CD4-positive, CD25-positive, alpha-beta regulatory T cell (primary cell): ENCODE data around the gene ABCA13. TPM values are rescaled to one million over a fixed set of nuclear protein-coding genes. Genes with fewer than 3 reads are reported as not detected.

Source experiments
- ATAC-seq, 2 donors: fragments of 150-1000 bp; cut with Tn5 transposase; one replicate each; pipeline ENCODE4 v1.10.0; 2021; ENCODE audit warnings: low read depth in 2 of 2, moderate number of reproducible peaks in 2 of 2, moderate library complexity in 1 of 2
- DNase-seq, 3 donors: peaks; one replicate each; pipeline versions ENCODE4 v3.0.0 to v3.0.0-alpha.2; 2012 to 2022; ENCODE audit warnings: mixed read lengths in 1 of 3
- H3K27ac ChIP-seq: one replicate; pipeline ENCODE4 v1.7.0; 2013; ENCODE audit warnings: mild to moderate bottlenecking, low read length; ENCODE audit not compliant: insufficient read depth, poor library complexity, severe bottlenecking
- H3K27me3 ChIP-seq: one replicate; pipeline ENCODE4 v1.7.0; 2013; ENCODE audit warnings: low read length; ENCODE audit not compliant: control insufficient read depth, insufficient read depth
- H3K36me3 ChIP-seq: one replicate; pipeline ENCODE4 v1.7.0; 2013; ENCODE audit warnings: mild to moderate bottlenecking, low read length, moderate library complexity; ENCODE audit not compliant: control insufficient read depth, insufficient read depth
- H3K4me1 ChIP-seq: 2 replicates; pipeline ENCODE4 v1.7.0; 2013; ENCODE audit warnings: mild to moderate bottlenecking, low read length; ENCODE audit not compliant: insufficient read depth, control insufficient read depth, poor library complexity, severe bottlenecking
- H3K4me3 ChIP-seq: one replicate; pipeline ENCODE4 v1.7.0; 2013; ENCODE audit warnings: low read depth, mild to moderate bottlenecking, low read length, moderate library complexity
- H3K9me3 ChIP-seq, 2 experiments: 1 replicate in 1 of 2; 2 replicates in 1 of 2; pipeline ENCODE4 v1.7.0; 2013; ENCODE audit warnings: low read length in 2 of 2, mild to moderate bottlenecking in 1 of 2, moderate library complexity in 1 of 2; ENCODE audit not compliant: control insufficient read depth in 2 of 2
- H3K27ac Mint-ChIP-seq, 3 donors: one replicate each; pipeline ENCODE4 v1.8.0; 2020 to 2022; ENCODE audit warnings: mild to moderate bottlenecking in 3 of 3, mixed read lengths in 3 of 3, moderate library complexity in 2 of 3
- H3K27me3 Mint-ChIP-seq: one replicate; pipeline ENCODE4 v1.8.0; 2022; ENCODE audit warnings: mild to moderate bottlenecking, mixed read lengths
- H3K36me3 Mint-ChIP-seq: one replicate; pipeline ENCODE4 v1.8.0; 2020; ENCODE audit warnings: mixed read lengths
- H3K4me1 Mint-ChIP-seq, 4 donors: one replicate each; pipeline ENCODE4 v1.8.0; 2020 to 2022; ENCODE audit warnings: mixed read lengths in 4 of 4, mild to moderate bottlenecking in 1 of 4
- H3K4me3 Mint-ChIP-seq, 4 donors: one replicate each; pipeline ENCODE4 v1.8.0; 2020 to 2022; ENCODE audit warnings: mild to moderate bottlenecking in 4 of 4, mixed read lengths in 4 of 4, moderate library complexity in 3 of 4
- H3K9me3 Mint-ChIP-seq, 7 donors: one replicate each; pipeline ENCODE4 v1.8.0; 2020 to 2022; ENCODE audit warnings: mixed read lengths in 7 of 7, mild to moderate bottlenecking in 3 of 7, moderate library complexity in 2 of 7
- polyA plus RNA-seq, 4 donors: library from polyadenylated mRNA; unstranded; fragments of 300-500 nt; fragmentation: Illumina TruSeq; gene quantifications; one replicate each; pipeline ENCODE4 v1.2.3, GENCODE V29; 2021
- total RNA-seq: library from RNA; stranded (reverse); gene quantifications from one replicate; pipeline ENCODE4 v1.2.3, GENCODE V29; 2022

ABCA13 gene
- total and polyA plus RNA-seq, 5 donors from 2014 or later, result 1.1 TPM; not detected in 4

DNA sequence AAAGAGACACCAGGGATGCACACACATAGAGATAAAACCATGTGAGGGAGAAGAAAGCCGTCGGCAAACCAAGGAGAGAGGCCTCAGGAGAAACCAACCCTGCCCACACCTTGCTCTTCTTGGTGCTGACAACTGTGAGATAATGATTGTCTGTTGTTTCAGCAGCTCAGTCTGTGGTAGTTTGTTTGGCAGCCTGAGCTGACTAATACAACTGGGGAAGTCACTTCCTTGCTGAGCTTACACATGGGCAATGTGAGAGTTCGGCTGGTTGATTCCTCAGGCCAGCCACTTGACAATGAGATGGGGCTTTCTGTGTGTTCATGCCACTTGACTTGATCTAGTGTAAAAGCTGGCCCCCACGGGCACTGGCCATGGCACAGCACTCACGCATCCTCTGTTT, 271.8 kb downstream of the ABCA13 start:
- no peaks in the 10 kb centered on the region for H3K27me3 Mint-ChIP-seq
- Histone ChIP-seq H3K27ac (no peak overlapping the region), H3K9me3 (no peaks in the 10 kb centered on the region), H3K4me1 (no peaks in the 10 kb centered on the region), H3K36me3 (no peaks in the 10 kb centered on the region), H3K27me3 (no peaks in the 10 kb centered on the region), H3K4me3 (no peak overlapping the region)
- peaks cover 0 to 20% (median under 1%) of the 10 kb centered on the region in 4 donors for H3K4me1 Mint-ChIP-seq
- H3K9me3 Mint-ChIP-seq, result peaks cover 0 to 12% (median 3%) of the 10 kb centered on the region in 7 donors
- ATAC-seq (no peak), DNase-seq (no peak)
- H3K4me3 Mint-ChIP-seq, result no peak overlapping the region
- H3K27ac Mint-ChIP-seq, result no peak overlapping the region
- no peaks in the 10 kb centered on the region for H3K36me3 Mint-ChIP-seq

DNA sequence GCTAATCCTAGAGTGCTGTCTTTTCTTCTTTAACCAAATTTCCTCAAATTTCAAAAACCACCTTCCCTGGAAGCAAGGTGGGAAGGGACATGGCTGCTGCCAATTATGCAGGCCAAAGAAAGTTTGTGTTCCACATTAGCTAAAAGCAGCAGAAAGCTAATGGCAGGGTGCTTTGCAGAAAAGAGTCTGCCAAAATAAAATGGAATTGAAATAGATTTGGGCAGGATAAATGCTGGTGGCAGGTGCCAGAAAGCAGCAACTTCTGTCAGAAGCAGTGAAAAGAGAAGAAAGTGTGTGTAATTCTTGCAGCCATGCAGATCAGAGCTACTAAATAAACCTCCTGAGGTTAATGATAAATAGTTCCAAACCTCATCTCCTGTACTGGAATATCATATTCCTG, 275.5 kb downstream of the ABCA13 start:
- H3K27me3 Mint-ChIP-seq, result no peaks in the 10 kb centered on the region
- H3K27ac Mint-ChIP-seq, result no peak overlapping the region
- no peak for ATAC-seq

DNA sequence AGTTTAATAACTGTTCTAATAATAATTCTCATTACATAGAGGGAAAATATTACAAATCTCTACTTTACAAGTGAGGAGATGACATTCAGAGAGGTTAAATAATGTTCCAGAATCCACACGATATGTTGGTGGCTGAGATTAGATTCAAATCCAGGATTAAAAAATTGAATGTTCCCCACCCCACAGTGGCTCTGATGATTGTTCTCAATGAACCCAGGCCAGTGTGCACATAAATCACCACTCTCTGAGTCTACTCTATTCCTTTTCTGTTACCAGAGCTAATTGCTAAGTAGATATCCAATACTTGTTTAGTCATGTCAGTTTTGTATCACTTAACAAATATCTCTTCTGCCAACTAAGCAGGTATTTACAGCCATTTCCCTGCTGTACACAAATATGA, 281.0 kb downstream of the ABCA13 start:
- no peaks in the 10 kb centered on the region for H3K9me3 ChIP-seq
- Mint-ChIP-seq H3K4me3 (no peak overlapping the region), H3K4me1 (no peaks in the 10 kb centered on the region), H3K27ac (no peak overlapping the region), H3K27me3 (no peaks in the 10 kb centered on the region), H3K36me3 (no peaks in the 10 kb centered on the region), H3K9me3 (peaks cover 0 to 3% (median 0%) of the 10 kb centered on the region in 7 donors)
- no peak overlapping the region for H3K27ac ChIP-seq
- DNase-seq, result no peak
- H3K36me3 ChIP-seq, result no peaks in the 10 kb centered on the region
- H3K4me3 ChIP-seq, result no peak overlapping the region
- H3K27me3 ChIP-seq, result no peaks in the 10 kb centered on the region
- ATAC-seq, result no peak
- no peaks in the 10 kb centered on the region for H3K4me1 ChIP-seq

More for the DNA sequence above, 275.5 kb downstream of the ABCA13 start:
- Histone ChIP-seq H3K27ac (no peak overlapping the region), H3K27me3 (no peaks in the 10 kb centered on the region), H3K9me3 (no peaks in the 10 kb centered on the region), H3K4me1 (no peaks in the 10 kb centered on the region), H3K36me3 (no peaks in the 10 kb centered on the region), H3K4me3 (no peak overlapping the region)
- DNase-seq, result no peak
- peaks cover 0 to 20% (median under 1%) of the 10 kb centered on the region in 4 donors for H3K4me1 Mint-ChIP-seq
- H3K4me3 Mint-ChIP-seq, result no peak overlapping the region
- H3K9me3 Mint-ChIP-seq, result peaks cover 1 to 14% (median 3%) of the 10 kb centered on the region in 7 donors
- H3K36me3 Mint-ChIP-seq, result no peaks in the 10 kb centered on the region

DNA sequence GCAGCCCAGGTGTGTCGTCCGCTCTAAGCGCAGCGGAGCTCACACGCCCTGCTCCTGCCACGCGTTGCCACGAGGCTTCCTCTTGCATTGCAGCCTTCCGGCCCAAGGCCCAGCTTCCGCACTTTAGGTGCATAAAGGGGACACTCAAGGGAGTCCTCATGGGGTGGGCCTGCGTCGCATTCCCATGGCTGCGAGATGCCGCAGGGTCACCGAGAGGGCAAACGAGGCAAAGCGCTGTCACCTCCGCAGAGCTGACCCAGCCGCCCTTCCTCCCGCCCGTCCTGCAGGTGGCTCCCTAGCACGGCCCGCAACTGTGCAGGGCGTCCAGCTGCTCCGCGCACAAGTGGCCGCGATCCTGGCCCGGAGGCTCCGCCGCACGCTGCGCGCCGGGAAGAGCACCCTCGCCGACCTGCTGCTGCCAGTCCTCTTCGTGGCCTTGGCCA, 283.5 kb downstream of the ABCA13 start:
- H3K4me3 ChIP-seq, result no peak overlapping the region
- Mint-ChIP-seq H3K9me3 (no peaks in the 10 kb centered on the region), H3K4me3 (no peak overlapping the region), H3K27ac (no peak overlapping the region), H3K4me1 (no peaks in the 10 kb centered on the region), H3K27me3 (no peaks in the 10 kb centered on the region), H3K36me3 (no peaks in the 10 kb centered on the region)
- no peak for ATAC-seq
- DNase-seq, result no peak
- H3K27ac ChIP-seq, result no peak overlapping the region
- no peaks in the 10 kb centered on the region for H3K9me3 ChIP-seq
- H3K27me3 ChIP-seq, result no peaks in the 10 kb centered on the region
- no peaks in the 10 kb centered on the region for H3K4me1 ChIP-seq
- no peaks in the 10 kb centered on the region for H3K36me3 ChIP-seq

DNA sequence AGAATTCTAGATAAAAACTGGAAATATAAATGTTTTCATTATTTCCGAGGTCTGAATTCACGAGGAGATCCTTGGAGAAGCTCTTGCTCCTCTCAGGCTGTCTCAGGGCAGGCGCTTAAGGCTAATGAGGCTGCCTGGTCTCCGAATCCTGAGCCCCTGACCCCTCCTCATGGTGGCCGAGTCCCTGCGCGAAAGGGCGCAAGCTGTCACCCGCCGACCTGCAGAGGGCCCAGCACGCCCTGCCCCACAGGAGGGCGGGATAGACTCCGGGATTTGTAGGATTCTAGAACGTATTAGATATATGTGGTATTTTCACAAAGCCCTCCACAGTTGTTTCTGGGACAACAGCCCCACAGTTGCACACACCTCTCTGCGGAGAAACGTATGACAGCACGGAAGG, 284.1 kb downstream of the ABCA13 start:
- no peaks in the 10 kb centered on the region for H3K27me3 ChIP-seq
- H3K4me1 ChIP-seq, result no peaks in the 10 kb centered on the region
- ATAC-seq, result no peak
- H3K36me3 ChIP-seq, result no peaks in the 10 kb centered on the region
- DNase-seq, result no peak
- no peaks in the 10 kb centered on the region for H3K9me3 ChIP-seq
- Mint-ChIP-seq H3K27me3 (no peaks in the 10 kb centered on the region), H3K36me3 (no peaks in the 10 kb centered on the region), H3K4me1 (no peaks in the 10 kb centered on the region), H3K27ac (no peak overlapping the region), H3K9me3 (no peaks in the 10 kb centered on the region), H3K4me3 (no peak overlapping the region)
- H3K27ac ChIP-seq, result no peak overlapping the region
- H3K4me3 ChIP-seq, result no peak overlapping the region

DNA sequence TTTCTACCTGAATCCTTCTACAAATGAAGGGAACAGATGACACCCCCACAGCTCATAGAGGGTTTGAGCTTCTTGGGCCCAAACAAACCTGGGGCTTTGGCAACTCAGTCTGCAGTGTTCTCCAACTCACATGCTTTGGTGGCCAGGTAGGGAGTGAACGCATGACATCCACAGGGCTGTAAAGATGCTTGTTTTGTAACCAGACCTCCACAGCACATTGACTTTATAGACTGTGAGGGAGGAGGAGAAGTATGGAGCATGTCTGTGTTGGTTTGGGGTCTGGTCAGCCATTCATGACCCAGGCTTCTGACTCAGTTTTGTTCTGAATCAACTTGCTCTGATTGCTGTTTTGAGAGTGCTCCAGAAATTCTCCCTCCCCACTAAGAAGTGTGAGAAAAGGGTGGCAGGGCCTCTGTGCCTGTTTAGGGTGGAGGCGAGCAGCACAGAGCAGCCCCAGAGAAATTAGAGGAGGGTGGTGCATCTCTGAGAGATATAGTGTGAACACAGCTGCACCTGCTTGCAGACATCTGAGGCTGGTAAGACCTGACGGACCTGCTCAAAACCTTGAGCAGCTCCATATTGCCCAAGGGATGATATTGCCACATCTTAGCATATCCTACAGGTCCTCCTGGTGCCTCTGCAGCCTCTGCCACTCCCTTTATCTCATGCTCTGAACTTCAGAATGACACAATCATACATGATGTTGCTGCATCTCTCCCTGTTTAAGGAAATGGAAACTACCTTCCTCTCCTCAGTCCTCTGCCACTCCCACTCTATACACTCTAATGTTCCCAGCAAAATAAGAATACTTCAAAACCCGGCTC, 287.7 kb downstream of the ABCA13 start:
- H3K36me3 ChIP-seq, result no peaks in the 10 kb centered on the region
- Mint-ChIP-seq H3K4me1 (no peaks in the 10 kb centered on the region), H3K27me3 (no peaks in the 10 kb centered on the region), H3K9me3 (no peaks in the 10 kb centered on the region), H3K27ac (no peak overlapping the region), H3K4me3 (no peak overlapping the region), H3K36me3 (no peaks in the 10 kb centered on the region)
- H3K4me1 ChIP-seq, result no peaks in the 10 kb centered on the region
- H3K27ac ChIP-seq, result no peak overlapping the region
- ATAC-seq (no peak), DNase-seq (no peak)
- no peaks in the 10 kb centered on the region for H3K27me3 ChIP-seq
- H3K9me3 ChIP-seq, result no peaks in the 10 kb centered on the region
- H3K4me3 ChIP-seq, result no peak overlapping the region

DNA sequence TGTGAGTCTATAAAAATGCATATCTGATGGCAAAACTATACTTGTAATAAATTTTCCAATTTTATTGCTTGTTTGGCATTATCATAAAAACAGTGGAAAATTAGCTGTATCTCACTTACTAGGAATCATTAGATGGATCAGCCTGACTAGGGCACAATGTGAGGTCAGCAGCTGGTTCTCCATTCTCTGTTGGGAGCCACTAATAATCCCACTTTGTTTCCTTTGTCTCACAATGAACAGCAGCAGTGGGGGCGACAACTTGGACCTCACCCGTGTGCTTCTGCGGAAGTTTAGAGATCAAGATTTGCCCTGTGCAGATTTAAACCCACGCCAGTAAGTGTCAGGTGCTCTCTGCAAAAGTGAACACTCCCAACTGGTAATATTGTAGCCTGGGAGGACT, 295.5 kb downstream of the ABCA13 start:
- DNase-seq (no peak), ATAC-seq (no peak)
- H3K4me1 ChIP-seq, result no peaks in the 10 kb centered on the region
- peaks cover 0 to 1% (median 0%) of the 10 kb centered on the region in 7 donors for H3K9me3 Mint-ChIP-seq
- no peaks in the 10 kb centered on the region for H3K9me3 ChIP-seq
- H3K27ac Mint-ChIP-seq, result no peak overlapping the region
- no peaks in the 10 kb centered on the region for H3K36me3 ChIP-seq
- H3K27ac ChIP-seq, result no peak overlapping the region
- no peaks in the 10 kb centered on the region for H3K4me1 Mint-ChIP-seq
- peaks cover 7% of the 10 kb centered on the region for H3K27me3 Mint-ChIP-seq
- no peak overlapping the region for H3K4me3 Mint-ChIP-seq
- H3K4me3 ChIP-seq, result no peak overlapping the region
- H3K27me3 ChIP-seq, result no peaks in the 10 kb centered on the region
- no peaks in the 10 kb centered on the region for H3K36me3 Mint-ChIP-seq

DNA sequence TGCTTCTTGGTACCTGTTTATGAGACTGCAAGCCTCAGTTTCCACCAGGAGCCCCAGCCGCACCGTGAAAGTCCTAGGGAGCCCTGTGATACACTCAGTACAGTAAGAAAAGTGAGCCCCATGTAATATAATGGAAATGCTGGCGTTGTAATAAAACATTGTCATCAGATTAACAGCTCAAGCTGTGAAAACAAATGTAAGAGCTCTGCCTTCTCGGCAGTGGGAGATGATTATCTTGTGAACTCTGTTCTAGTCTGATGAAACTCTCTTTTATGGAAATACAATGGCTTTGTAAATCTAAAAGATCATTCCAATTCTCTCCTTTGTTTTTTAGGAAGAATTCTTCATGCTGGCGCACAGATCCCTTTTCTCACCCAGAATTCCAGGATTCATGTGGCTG, 299.9 kb downstream of the ABCA13 start:
- ATAC-seq (no peak), DNase-seq (no peak)
- no peak overlapping the region for H3K27ac Mint-ChIP-seq
- Histone ChIP-seq H3K36me3 (no peaks in the 10 kb centered on the region), H3K27ac (no peak overlapping the region), H3K27me3 (no peaks in the 10 kb centered on the region), H3K4me3 (no peak overlapping the region), H3K9me3 (no peaks in the 10 kb centered on the region), H3K4me1 (no peaks in the 10 kb centered on the region)
- H3K36me3 Mint-ChIP-seq, result no peaks in the 10 kb centered on the region
- peaks cover 0 to 5% (median 0%) of the 10 kb centered on the region in 7 donors for H3K9me3 Mint-ChIP-seq
- peaks cover 0 to 2% (median 0%) of the 10 kb centered on the region in 4 donors for H3K4me1 Mint-ChIP-seq
- no peak overlapping the region for H3K4me3 Mint-ChIP-seq
- H3K27me3 Mint-ChIP-seq, result peaks cover 7% of the 10 kb centered on the region
